CD4-positive, alpha-beta T cell treated with Interleukin-2 at 100 ng/mL for 4 hours (primary cell): ENCODE measurements around the gene SLC25A25.

Experiments
- DNase-seq: peaks from one replicate; pipeline ENCODE4 v3.0.0-alpha.2; 2020; ENCODE audit warnings: low spot score

SLC25A25 gene

DNA sequence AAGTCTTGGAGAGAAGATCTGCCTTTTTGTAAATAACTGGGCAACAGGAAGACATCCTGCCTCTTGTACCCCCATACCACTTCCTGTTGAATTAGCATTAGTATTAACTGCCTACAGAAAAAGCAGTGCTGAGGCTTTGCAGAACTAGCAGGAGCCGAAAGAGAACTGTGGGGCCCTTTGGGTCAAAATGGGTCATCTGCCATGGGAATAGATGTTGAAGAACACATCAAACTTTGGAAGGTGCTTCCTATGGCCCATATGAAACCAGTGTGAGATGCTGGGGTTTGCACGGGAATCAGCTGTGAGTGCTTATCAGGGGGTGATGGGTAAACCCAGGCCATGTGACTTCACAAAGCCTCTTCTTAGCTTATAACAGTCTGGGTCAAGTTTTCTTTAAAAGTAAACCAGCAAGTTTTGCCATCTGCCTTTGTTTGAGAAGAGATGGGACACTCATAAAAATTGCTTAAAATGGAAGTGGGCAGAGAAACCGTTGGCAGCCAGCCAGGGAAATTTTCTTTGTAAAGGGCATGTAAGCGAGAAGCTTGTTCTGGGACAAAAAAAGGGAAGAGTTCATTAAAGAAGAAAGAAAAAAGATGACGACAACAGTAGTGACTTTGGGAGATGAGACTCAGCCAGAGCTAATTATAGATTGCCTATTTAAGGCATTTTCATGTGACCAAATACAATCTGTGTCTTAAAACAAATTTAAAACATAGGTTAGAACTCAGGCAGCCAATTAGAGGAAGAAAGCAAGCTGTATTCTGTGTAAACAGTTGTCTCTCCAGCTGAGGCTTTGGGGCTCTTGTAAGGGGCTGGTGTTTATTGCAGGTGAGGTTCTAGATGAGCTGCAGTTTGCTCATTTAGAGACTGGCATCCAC, 4.4 kb downstream of the SLC25A25 start:
- DNase-seq = peak; percentile 59

DNA sequence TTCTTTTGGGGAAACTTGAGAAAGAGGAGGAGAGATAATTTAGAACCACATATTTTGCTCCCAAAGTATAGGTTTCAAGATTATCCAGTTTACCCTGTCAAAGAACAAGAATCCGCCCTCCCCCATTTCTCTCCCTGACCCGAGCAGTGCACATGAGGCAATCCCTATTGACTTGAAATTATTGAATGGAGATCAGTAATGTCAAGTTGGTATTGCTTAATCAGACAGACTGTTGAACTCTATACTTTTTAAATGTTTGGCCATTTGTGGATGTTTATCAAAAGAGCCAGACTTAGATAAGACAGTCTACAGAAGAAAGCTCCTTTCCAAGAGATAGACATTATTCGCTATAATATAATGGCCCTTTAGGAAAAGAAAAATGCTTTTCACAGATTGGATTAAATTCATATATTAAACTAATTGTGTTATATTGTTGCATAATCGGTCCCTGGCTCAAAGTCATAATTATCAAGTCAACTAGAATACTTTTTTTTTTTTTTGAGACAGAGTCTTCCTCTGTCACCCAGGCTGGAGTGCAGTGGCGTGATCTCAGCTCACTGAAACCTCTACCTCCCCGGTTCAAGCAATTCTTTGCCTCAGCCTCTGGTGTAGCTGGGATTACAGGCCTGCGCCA, 5.3 kb downstream of the SLC25A25 start:
- DNase-seq = no peak

DNA sequence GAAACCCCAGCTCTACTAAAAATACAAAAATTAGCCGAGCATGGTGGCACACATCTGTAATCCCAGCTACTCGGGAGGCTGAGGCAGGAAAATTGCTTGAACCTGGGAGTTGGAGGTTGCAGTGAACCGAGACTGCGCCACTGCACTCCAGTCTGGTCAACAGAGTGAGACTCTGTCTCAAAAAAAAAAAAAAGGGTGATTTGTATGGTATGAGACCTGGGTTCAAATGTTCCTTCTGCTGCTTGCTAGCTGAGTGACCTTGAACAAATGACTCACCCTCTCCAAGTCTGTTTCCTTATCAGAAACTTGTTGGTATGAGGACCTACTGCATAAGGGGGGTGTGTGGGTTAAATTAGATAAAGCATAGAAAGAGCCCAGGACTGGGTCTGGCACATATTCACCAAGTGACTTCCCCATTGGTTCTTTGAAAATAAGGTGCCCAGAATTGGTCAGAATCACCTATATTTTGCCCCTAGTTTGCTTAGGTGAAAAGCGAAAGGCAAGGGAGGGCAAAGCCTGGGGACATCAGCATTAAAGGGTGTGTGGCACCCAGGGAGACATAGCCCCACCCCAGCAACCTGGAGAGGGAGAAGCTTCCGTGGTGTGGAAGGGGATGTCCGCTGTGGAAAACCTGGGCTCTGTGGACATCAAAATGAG, 9.9 kb downstream of the SLC25A25 start:
- DNase-seq = no peak

- peak; percentile 32 for DNase-seq
These were observed 10.7 kb downstream of the SLC25A25 start for GRCh38 chr9:128078504-128079434.

DNA sequence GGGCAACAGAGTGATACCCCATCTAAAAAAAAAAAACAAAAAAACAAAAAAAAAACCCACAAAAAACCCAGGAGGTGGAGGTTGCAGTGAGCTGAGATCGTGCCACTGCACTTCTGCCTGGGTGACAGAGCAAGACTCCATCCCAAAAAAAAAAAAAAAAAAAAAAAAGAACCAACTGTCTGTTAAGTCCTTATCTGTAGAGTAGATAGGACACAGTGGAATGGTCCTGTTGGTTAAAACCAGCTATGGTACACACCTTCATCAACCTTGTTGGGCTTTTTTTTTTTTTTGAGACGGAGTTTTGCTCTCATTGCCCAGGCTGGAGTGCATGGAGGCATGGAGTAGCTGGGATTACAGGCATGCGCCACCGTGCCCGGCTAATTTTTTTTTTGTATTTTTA, 12.2 kb downstream of the SLC25A25 start:
- no peak for DNase-seq

DNA sequence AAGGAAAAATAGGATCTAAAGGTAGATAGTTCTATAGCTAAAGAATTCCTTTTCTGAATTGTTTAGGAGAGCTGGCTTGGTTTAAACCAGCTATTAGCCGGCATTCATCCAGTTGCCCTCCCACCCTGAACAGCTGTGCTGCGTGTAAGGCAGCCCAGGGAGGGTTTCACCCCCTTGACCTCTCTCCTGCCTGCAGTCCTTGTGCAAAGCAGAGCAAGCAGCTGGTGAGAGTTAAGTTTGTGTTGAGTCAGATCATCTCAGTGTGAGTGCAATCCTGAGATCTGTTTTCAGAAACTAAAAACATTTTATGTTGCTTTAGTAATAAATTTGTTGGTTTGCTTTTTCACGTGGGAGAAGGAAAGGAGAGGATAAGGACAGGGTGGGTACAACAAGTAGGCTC, 13.0 kb downstream of the SLC25A25 start:
- DNase-seq = no peak

GRCh38 chr9:128082151-128082550, 14.1 kb downstream of the SLC25A25 start:
- no peak for DNase-seq

- no peak for DNase-seq
These were observed 16.7 kb downstream of the SLC25A25 start for GRCh38 chr9:128084746-128085145.

- no peak for DNase-seq
These were observed 17.9 kb downstream of the SLC25A25 start for GRCh38 chr9:128085943-128086342.

GRCh38 chr9:128087262-128087661, 19.2 kb downstream of the SLC25A25 start:
- DNase-seq = no peak

DNA sequence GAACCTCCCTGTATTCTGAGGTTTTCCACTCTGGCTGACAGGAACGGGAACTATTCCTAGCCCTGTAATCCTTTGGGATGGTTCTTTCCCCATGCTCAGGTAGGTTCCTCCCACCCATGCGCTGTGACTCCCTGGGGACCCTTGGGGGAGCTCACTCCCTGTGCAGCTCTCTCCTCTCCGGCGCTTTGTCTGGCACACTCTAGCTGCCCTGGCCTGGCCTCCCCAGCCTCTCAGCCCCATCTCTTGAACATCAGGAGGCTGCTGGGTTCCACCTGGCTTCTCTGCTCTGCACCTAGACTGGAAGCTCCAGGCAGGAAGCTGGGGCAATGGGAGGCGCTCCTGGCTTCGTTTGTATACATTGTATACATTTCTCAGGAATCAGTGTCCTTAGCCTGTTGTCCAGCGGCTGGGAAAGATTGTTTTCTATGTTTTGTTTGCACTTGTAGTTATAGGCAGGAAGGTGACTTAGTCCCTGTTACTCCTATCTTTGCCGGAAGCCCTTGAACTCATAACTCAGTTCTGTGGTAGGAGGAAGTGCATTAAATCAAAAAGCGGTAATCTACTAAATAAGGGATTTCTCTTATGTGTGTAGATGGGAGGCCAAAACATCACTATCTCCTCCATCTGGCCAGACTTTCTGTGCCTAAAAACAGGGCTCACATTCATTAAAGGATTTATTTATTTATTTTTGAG, 20.4 kb downstream of the SLC25A25 start:
- DNase-seq = peak; percentile 22

DNA sequence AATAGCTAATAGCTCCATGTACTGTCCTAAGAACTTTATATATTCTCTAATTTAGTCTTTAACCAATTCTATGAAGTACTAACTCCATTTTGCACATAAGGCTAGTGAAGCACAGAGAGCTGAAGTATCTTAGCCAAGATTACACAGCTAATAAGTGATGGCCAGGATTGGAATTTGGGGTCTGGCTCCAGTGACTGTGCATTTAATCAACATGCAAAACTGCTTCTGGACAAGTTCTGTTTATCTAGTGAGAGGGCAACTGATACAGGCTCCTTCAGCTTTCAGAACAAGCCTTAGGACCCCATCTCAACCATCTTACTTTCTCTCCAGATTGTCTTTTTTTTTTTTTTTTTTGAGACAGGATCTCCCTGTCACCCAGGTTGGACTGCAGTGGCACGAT, 21.3 kb downstream of the SLC25A25 start:
- no peak for DNase-seq

- DNase-seq = no peak
These were observed 23.1 kb downstream of the SLC25A25 start for GRCh38 chr9:128091144-128091543.

- DNase-seq = no peak
These were observed 23.5 kb downstream of the SLC25A25 start for GRCh38 chr9:128091571-128091970.

- DNase-seq = no peak
These were observed 24.4 kb downstream of the SLC25A25 start for GRCh38 chr9:128092199-128092977.

DNA sequence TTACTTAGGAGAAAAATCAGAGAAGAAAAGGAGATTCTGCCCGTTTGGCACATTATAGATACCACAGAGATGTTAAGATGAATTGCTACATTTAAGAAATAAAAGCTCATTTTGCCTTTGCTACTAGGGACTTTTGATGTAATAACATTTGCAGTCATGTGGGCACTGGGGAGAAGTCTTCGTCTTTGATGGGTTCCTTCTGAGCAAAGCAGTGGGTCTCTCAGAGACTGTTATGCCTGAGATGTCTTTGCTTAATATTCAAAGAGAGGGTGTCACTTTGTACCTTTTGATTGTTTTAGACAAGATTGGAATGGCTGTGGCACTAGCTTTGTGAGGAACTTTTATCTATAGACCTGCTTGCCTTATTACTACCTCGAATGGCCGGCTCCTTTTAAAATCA, 25.0 kb downstream of the SLC25A25 start:
- DNase-seq = peak; percentile 21

DNA sequence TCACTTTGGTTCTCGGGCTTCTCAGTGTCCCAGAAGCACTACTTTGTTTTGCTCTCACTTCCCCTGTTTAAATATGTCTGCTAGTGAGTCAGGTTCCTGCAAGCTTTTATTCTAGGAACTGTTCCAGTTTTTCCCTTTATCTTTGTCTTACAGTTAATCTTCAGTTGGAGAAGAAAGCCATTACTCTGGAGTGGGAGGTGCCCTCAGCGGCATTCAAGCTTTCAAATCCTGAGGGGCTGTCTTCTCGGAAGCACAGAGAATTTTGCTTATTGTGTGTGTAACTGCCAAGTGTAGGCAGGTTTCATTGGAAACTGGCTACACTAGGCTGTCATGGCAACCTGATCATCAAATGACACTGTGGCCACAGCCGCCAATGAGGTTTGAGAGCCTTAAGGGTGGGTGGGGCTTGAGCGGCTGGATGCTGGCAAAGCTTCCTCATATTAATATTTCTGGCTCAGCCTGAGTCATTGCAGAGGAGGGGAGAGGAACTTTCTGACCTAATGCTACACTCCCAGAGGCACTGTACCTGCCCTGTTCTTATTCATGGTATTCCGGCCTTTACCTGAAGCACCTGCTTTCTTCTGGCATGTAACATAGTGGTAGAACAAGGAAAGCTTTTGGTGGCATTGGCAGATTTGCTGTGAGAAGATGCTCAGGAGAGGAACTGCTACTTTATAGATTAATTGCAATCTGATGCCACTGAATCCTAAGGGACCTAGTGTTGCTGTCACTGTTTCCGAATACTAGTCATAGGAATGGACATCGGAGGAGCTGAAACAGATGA, 26.3 kb downstream of the SLC25A25 start:
- DNase-seq = peak; percentile 81

DNA sequence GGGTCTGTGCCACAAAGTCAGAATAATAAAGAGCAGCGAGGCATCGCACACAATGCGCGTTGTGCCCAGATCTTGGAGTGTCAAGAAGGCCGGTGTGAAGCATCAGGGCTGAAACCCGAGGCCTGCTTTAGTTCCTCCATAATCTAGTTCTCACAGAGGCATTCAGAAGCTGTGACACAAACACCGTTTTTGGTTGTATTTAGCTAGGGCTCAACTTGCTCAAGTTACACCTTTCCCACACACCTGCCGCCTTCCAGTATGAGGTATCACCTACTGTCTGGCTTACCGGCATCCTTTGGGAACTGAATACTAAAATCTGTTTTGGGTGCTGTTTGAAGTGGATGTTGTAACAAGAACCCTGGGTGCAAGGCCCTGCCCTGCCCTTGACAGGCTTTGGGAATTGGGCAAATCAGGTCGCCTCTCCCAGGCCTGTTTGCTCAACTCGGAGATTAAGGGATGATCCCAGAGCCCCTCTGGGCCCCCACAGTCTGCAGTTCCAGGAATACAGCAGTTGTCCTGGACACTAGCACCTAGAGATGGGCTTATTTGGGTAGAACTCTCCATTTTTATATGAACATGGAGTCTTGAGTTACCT, 27.0 kb downstream of the SLC25A25 start:
- no peak for DNase-seq
